NCI-H2171 treated with DMSO at 0.1 percent for 48 hours (cell line): Measurements from ENCODE around the gene HOXA10.

ENCODE experiments used
- DNase-seq: peaks from one replicate; lab custom pipeline; 2025; lab: John Stamatoyannopoulos, UW

The HOXA10 gene

GRCh38 chr7:27173956-27174873 lies at the start of gene HOXA10:
Gene HOXA10, minus strand, starts transcription at chr7:27174320. Its CDS starts 14 bp downstream, at chr7:27174306.
- DNase-seq: peak; percentile 41

GRCh38 chr7:27221201-27221797 lies 47.2 kb upstream of the HOXA10 start:
- no peak for DNase-seq

GRCh38 chr7:27220440-27220955 lies 46.4 kb upstream of the HOXA10 start:
- DNase-seq: no peak

GRCh38 chr7:27219821-27220220 lies 45.7 kb upstream of the HOXA10 start:
- DNase-seq: no peak

- no peak for DNase-seq
These were observed 43.8 kb upstream of the HOXA10 start for GRCh38 chr7:27217951-27218350.

GRCh38 chr7:27215356-27215755 lies 41.2 kb upstream of the HOXA10 start:
- no peak for DNase-seq

- no peak for DNase-seq
These were observed 40.3 kb upstream of the HOXA10 start for GRCh38 chr7:27214239-27214950.

GRCh38 chr7:27213433-27214238 lies 39.5 kb upstream of the HOXA10 start:
- no peak for DNase-seq

- no peak for DNase-seq
These were observed 38.6 kb upstream of the HOXA10 start for GRCh38 chr7:27212497-27213432.

- no peak for DNase-seq
These were observed 37.7 kb upstream of the HOXA10 start for GRCh38 chr7:27211764-27212204.

GRCh38 chr7:27211084-27211446 lies 36.9 kb upstream of the HOXA10 start:
- DNase-seq: no peak

GRCh38 chr7:27210441-27211083 lies 36.4 kb upstream of the HOXA10 start:
- no peak for DNase-seq

GRCh38 chr7:27209933-27210440 lies 35.9 kb upstream of the HOXA10 start:
- DNase-seq: no peak

GRCh38 chr7:27208998-27209397 lies 34.9 kb upstream of the HOXA10 start:
- DNase-seq: no peak

- no peak for DNase-seq
These were observed 33.3 kb upstream of the HOXA10 start for GRCh38 chr7:27207348-27207985.

- no peak for DNase-seq
These were observed 31.5 kb upstream of the HOXA10 start for GRCh38 chr7:27205325-27206280.

GRCh38 chr7:27204851-27205322 lies 30.8 kb upstream of the HOXA10 start:
- DNase-seq: no peak
